ENCODE measurements around the gene RAET1E. TPM values are rescaled to one million over a fixed set of nuclear protein-coding genes. Genes with fewer than 3 reads are reported as not detected.
"Not testable (repeated sequence)": the region's sequence is repeated elsewhere in the genome, so short reads cannot be mapped to it uniquely, and the experiment has no call there.

The RAET1E gene
- total and polyA plus RNA-seq, 7 donors: 0.15 to 0.33 TPM; not detected in 5

GRCh38 chr6:149938571-149939355 is 40.9 kb upstream of the RAET1E start:
- intact Hi-C loops (cut with DNase I): no loop called here
- TF ChIP-seq POLR2A (IDR thresholded peaks at IDR 0.05): no peak
- peak in 1 of 4 donors; percentile 17 for TF ChIP-seq POLR2AphosphoS5 (IDR thresholded peaks at IDR 0.05)
- no peak for TF ChIP-seq CTCF (IDR thresholded peaks at IDR 0.05)
- no peak for TF ChIP-seq EP300 (IDR thresholded peaks at IDR 0.05)
- Histone ChIP-seq H3K9me3 (no peaks in the 10 kb centered on the region), H3K27me3 (peaks cover 41 to 95% (median 81%) of the 10 kb centered on the region in 3 donors), H3K4me3 (peak overlapping the region; percentile 14 to 46 (median 32)), H3K36me3 (no peaks in the 10 kb centered on the region), H3K4me1 (peaks cover 0 to 34% (median 26%) of the 10 kb centered on the region in 4 donors), H3K27ac (no peak overlapping the region)
- 1% methylated on average over 58 of the region's 58 CpGs for WGBS, 2 donors
- DNase-seq: no peak

GRCh38 chr6:149938013-149938570 is 40.2 kb upstream of the RAET1E start:
- H3K27me3 ChIP-seq: peaks cover 41 to 98% (median 88%) of the 10 kb centered on the region in 3 donors
- intact Hi-C loops (cut with DNase I); DNase-seq; H3K36me3 ChIP-seq; H3K9me3 ChIP-seq; H3K27ac ChIP-seq: not testable (repeated sequence)
- 3 to 5% methylated on average over 15 of the region's 20 CpGs for WGBS, 2 donors
- peaks cover 0 to 34% (median 26%) of the 10 kb centered on the region in 4 donors for H3K4me1 ChIP-seq
- peak overlapping the region in 3 of 4 donors; percentile 23 to 46 (median 41) for H3K4me3 ChIP-seq

GRCh38 chr6:149936743-149937142 is 38.8 kb upstream of the RAET1E start:
- no peak for DNase-seq
- Histone ChIP-seq H3K4me1 (peaks cover 0 to 26% (median 19%) of the 10 kb centered on the region in 4 donors), H3K36me3 (no peaks in the 10 kb centered on the region), H3K4me3 (no peak overlapping the region), H3K27ac (no peak overlapping the region), H3K27me3 (peaks cover 41 to 98% (median 85%) of the 10 kb centered on the region in 3 donors), H3K9me3 (no peaks in the 10 kb centered on the region)
- intact Hi-C loops (cut with DNase I): no loop called here
- 31 to 38% methylated on average over 2 of the region's 2 CpGs for WGBS, 2 donors
- TF ChIP-seq POLR2AphosphoS5 (IDR thresholded peaks at IDR 0.05) (no peak), POLR2A (IDR thresholded peaks at IDR 0.05) (no peak), EP300 (IDR thresholded peaks at IDR 0.05) (no peak), CTCF (IDR thresholded peaks at IDR 0.05) (no peak)

- no peak for DNase-seq
- 41 to 45% methylated on average over 2 of the region's 2 CpGs for WGBS, 2 donors
- Histone ChIP-seq H3K4me1 (peaks cover 0 to 15% (median 12%) of the 10 kb centered on the region in 4 donors), H3K4me3 (no peak overlapping the region), H3K27me3 (peaks cover 35 to 98% (median 81%) of the 10 kb centered on the region in 3 donors), H3K36me3 (no peaks in the 10 kb centered on the region), H3K27ac (no peak overlapping the region), H3K9me3 (no peaks in the 10 kb centered on the region)
- TF ChIP-seq POLR2AphosphoS5 (IDR thresholded peaks at IDR 0.05): no peak
- no peak for TF ChIP-seq POLR2A (IDR thresholded peaks at IDR 0.05)
- no peak for TF ChIP-seq EP300 (IDR thresholded peaks at IDR 0.05)
- no peak for TF ChIP-seq CTCF (IDR thresholded peaks at IDR 0.05)
- intact Hi-C loops (cut with DNase I): no loop called here
These were observed 37.8 kb upstream of the RAET1E start for GRCh38 chr6:149935668-149936067.

GRCh38 chr6:149935246-149935645 is 37.3 kb upstream of the RAET1E start:
- TF ChIP-seq CTCF (IDR thresholded peaks at IDR 0.05) (no peak), POLR2AphosphoS5 (IDR thresholded peaks at IDR 0.05) (no peak), POLR2A (IDR thresholded peaks at IDR 0.05) (no peak), EP300 (IDR thresholded peaks at IDR 0.05) (no peak)
- peaks cover 0 to 15% (median 12%) of the 10 kb centered on the region in 4 donors for H3K4me1 ChIP-seq
- no peak overlapping the region for H3K4me3 ChIP-seq
- DNase-seq: no peak
- H3K27me3 ChIP-seq: peaks cover 31 to 98% (median 77%) of the 10 kb centered on the region in 3 donors
- H3K27ac ChIP-seq: no peak overlapping the region
- intact Hi-C loops (cut with DNase I): no loop called here
- WGBS, 2 donors: 39 to 59% methylated on average over 4 of the region's 4 CpGs
- H3K36me3 ChIP-seq: no peaks in the 10 kb centered on the region
- H3K9me3 ChIP-seq: no peaks in the 10 kb centered on the region

Data from sigmoid colon (tissue), 7 donors.